SK-N-SH (cell line): ENCODE results near the gene WDR87. TPM values are rescaled to one million over a fixed set of nuclear protein-coding genes. Genes with fewer than 3 reads are reported as not detected.

Experiments
- CTCF ChIA-PET: fragments of 300-600, 350-600 bp; formaldehyde crosslinking; extraction: SDS; loops from one replicate; lab custom pipeline; 2021; lab: Yijun Ruan, JAX
- POLR2A ChIA-PET: fragments of 350-600 bp; sonication (Branson Sonifier 250); formaldehyde crosslinking; extraction: SDS; loops from one replicate; lab custom pipeline; 2020; ENCODE audit warnings: antibody characterized with exemption, inconsistent platforms; lab: Yijun Ruan, JAX
- DNase-seq: peaks from one replicate; pipeline ENCODE4 v3.0.0; 2012
- H2AFZ ChIP-seq: fragments of 200-600 bp; sonication (generic); 2 replicates; pipeline ENCODE4 v1.8.1; 2016; ENCODE audit warnings: antibody characterized with exemption, mild to moderate bottlenecking, low read depth
- H3F3A ChIP-seq: fragments of 200-600 bp; sonication (generic); replicated peaks from 2 replicates; pipeline ENCODE3; 2016; ENCODE audit warnings: antibody characterized with exemption, mild to moderate bottlenecking; ENCODE audit not compliant: insufficient read depth
- H3K27ac ChIP-seq, 2 experiments: fragments of 200-500 bp in 1 of 2; fragments of 200-600 bp in 1 of 2; sonication (Bioruptor generic) in 1 of 2; sonication (generic), shearing (Covaris generic) in 1 of 2; 2 replicates each; pipeline versions ENCODE4 v1.5.1 to v1.6.1; 2014 to 2016; ENCODE audit warnings: low read depth in 2 of 2, inconsistent platforms in 1 of 2, low read length in 1 of 2, mild to moderate bottlenecking in 1 of 2, mixed read lengths in 1 of 2
- H3K27me3 ChIP-seq: fragments of 200-600 bp; sonication (generic), shearing (Covaris generic); 2 replicates; pipeline ENCODE4 v1.6.1; 2016; ENCODE audit warnings: mixed run types; ENCODE audit not compliant: insufficient read depth
- H3K36me3 ChIP-seq, 2 experiments: fragments of 200-500 bp in 1 of 2; fragments of 200-600 bp in 1 of 2; sonication (Bioruptor generic) in 1 of 2; sonication (generic) in 1 of 2; replicated peaks in 1 of 2; 2 replicates each; pipeline versions ENCODE3 to v1.5.1; 2014 to 2016; ENCODE audit warnings: low read length in 1 of 2, mild to moderate bottlenecking in 1 of 2; ENCODE audit not compliant: insufficient read depth in 2 of 2, control insufficient read depth in 1 of 2
- H3K4me1 ChIP-seq, 2 experiments: fragments of 200-500 bp in 1 of 2; fragments of 200-600 bp in 1 of 2; sonication (Bioruptor generic) in 1 of 2; sonication (generic), shearing (Covaris generic) in 1 of 2; 2 replicates each; pipeline versions ENCODE4 v1.5.1 to v1.6.1; 2014 to 2016; ENCODE audit warnings: low read depth in 1 of 2, low read length in 1 of 2, mixed run types in 1 of 2; ENCODE audit not compliant: insufficient read depth in 2 of 2, control insufficient read depth in 1 of 2
- H3K4me2 ChIP-seq: fragments of 200-600 bp; sonication (generic), shearing (Covaris generic); 2 replicates; pipeline ENCODE4 v1.6.1; 2017; ENCODE audit warnings: mixed run types
- H3K4me3 ChIP-seq, 2 experiments: fragments of 200-500 bp in 1 of 2; fragments of 200-600 bp in 1 of 2; sonication (Bioruptor generic) in 1 of 2; sonication (generic), shearing (Covaris generic) in 1 of 2; 2 replicates each; pipeline versions ENCODE4 v1.5.1 to v1.8.1; 2014 to 2016; ENCODE audit warnings: low read depth in 2 of 2, inconsistent platforms in 1 of 2, low read length in 1 of 2, mild to moderate bottlenecking in 1 of 2, mixed read lengths in 1 of 2, moderate library complexity in 1 of 2
- H3K79me2 ChIP-seq: fragments of 200-600 bp; sonication (generic); 2 replicates; pipeline ENCODE4 v1.8.1; 2017; ENCODE audit warnings: mild to moderate bottlenecking; ENCODE audit not compliant: insufficient read depth
- H3K9ac ChIP-seq: fragments of 200-600 bp; sonication (generic); 2 replicates; pipeline ENCODE4 v1.6.1; 2017; ENCODE audit warnings: mixed run types
- H3K9me2 ChIP-seq: fragments of 200-600 bp; sonication (generic); 2 replicates; pipeline ENCODE4 v1.6.1; 2017; ENCODE audit warnings: mixed run types
- H3K9me3 ChIP-seq: fragments of 200-600 bp; sonication (generic); 2 replicates; pipeline ENCODE4 v1.6.1; 2017; ENCODE audit warnings: mixed run types, mild to moderate bottlenecking, moderate library complexity
- H4K20me1 ChIP-seq: fragments of 200-600 bp; sonication (generic); 2 replicates; pipeline ENCODE4 v1.6.1; 2017; ENCODE audit warnings: mild to moderate bottlenecking, mixed run types; ENCODE audit not compliant: insufficient read depth
- GABPA ChIP-seq: IDR thresholded peaks from 2 replicates; pipeline ENCODE4 v1.4.0; 2012; ENCODE audit warnings: low read depth, mild to moderate bottlenecking
- IRF3 ChIP-seq: fragments of 150-350 bp; IDR thresholded peaks from 2 replicates; pipeline ENCODE4 v1.6.1; 2016; ENCODE audit warnings: mild to moderate bottlenecking, low read depth, low read length
- JUND ChIP-seq: IDR thresholded peaks from 2 replicates; pipeline ENCODE4 v1.4.0; 2012
- PBX3 ChIP-seq: IDR thresholded peaks from 2 replicates; pipeline ENCODE4; 2012
- RAD21 ChIP-seq: IDR thresholded peaks from 2 replicates; pipeline ENCODE4 v1.6.1; 2012; ENCODE audit warnings: mild to moderate bottlenecking, low read length
- RXRA ChIP-seq: IDR thresholded peaks from 2 replicates; pipeline ENCODE4 v1.4.0; 2012; ENCODE audit warnings: low read depth, mild to moderate bottlenecking, borderline replicate concordance
- SMC3 ChIP-seq: IDR thresholded peaks from 2 replicates; pipeline ENCODE4 v1.6.1; 2012; ENCODE audit warnings: low read depth, low read length, improper control_type of control experiment
- TAF1 ChIP-seq: IDR thresholded peaks from 2 replicates; pipeline ENCODE4 v1.6.1; 2012; ENCODE audit warnings: low read depth, mild to moderate bottlenecking, low read length, moderate library complexity, borderline replicate concordance
- TEAD4 ChIP-seq: IDR thresholded peaks from 2 replicates; pipeline ENCODE4 v1.4.0; 2012; ENCODE audit warnings: mild to moderate bottlenecking, borderline replicate concordance; ENCODE audit not compliant: insufficient read depth
- USF1 ChIP-seq: IDR thresholded peaks from 2 replicates; pipeline ENCODE4 v1.4.0; 2012; ENCODE audit warnings: low read depth, borderline replicate concordance
- WGBS: methylation state at CpG from one replicate; pipeline ENCODE4 v1.1.6; 2017; ENCODE audit warnings: low lambda C conversion rate; 5-methylcytosine and 5-hydroxymethylcytosine counted together
- polyA plus RNA-seq, 3 experiments: library from polyadenylated mRNA; depleted of rRNA; stranded (reverse); fragments of >200 nt; gene quantifications; 2 replicates each; pipeline ENCODE4 v1.2.3, GENCODE V29; 2012

WDR87 gene
- polyA plus RNA-seq, 1 of the 3 experiments (the other 2 are of a cell fraction), result not detected

GRCh38 chr19:37941782-37942515 lies 35.6 kb upstream of the WDR87 start:
- Histone ChIP-seq H2AFZ (no peak overlapping the region), H3K79me2 (peaks cover 91% of the 10 kb centered on the region), H3K9me3 (no peaks in the 10 kb centered on the region), H3K36me3 (peaks cover 0 to 10% of the 10 kb centered on the region in 2 experiments), H3K4me2 (no peak overlapping the region), H3K27me3 (no peaks in the 10 kb centered on the region), H4K20me1 (no peaks in the 10 kb centered on the region), H3F3A (no peaks in the 10 kb centered on the region), H3K4me1 (no peaks in the 10 kb centered on the region), H3K9ac (no peak overlapping the region), H3K27ac (no peak overlapping the region), H3K9me2 (no peaks in the 10 kb centered on the region), H3K4me3 (no peak overlapping the region)
- WGBS, result 70% methylated on average over 12 of the region's 12 CpGs
- no peak for DNase-seq
- TF ChIP-seq USF1 (no peak), PBX3 (no peak), GABPA (no peak), TAF1 (no peak), IRF3 (no peak)
- CTCF ChIA-PET, result no interaction called here
- POLR2A ChIA-PET, result interaction anchor here (0.7 kb wide), 1 partner anchor 864 kb away, joined by 5 read pairs; the partner anchor contains the start of gene ZNF420

- Histone ChIP-seq H3K79me2 (peaks cover 89% of the 10 kb centered on the region), H3K27ac (no peak overlapping the region), H2AFZ (no peak overlapping the region), H3K9me2 (no peaks in the 10 kb centered on the region), H3K4me1 (peaks cover 10% of the 10 kb centered on the region in 2 experiments; a peak in 2 of 4 replicates), H4K20me1 (peaks cover 14% of the 10 kb centered on the region), H3K4me2 (no peak overlapping the region)
- 100% methylated on average over 1 of the region's 1 CpG for WGBS
- no peak for DNase-seq
- CTCF ChIA-PET, result no interaction called here
- POLR2A ChIA-PET, result no interaction called here
- no peak for TF ChIP-seq JUND
- TF ChIP-seq PBX3, result no peak
- TF ChIP-seq SMC3, result no peak
- TF ChIP-seq RXRA, result no peak
- TF ChIP-seq RAD21, result no peak
- TF ChIP-seq TEAD4, result no peak
- TF ChIP-seq, all 33 proteins: peak for 0
- H3K27me3 ChIP-seq, result no peaks in the 10 kb centered on the region
- H3K9ac ChIP-seq, result no peak overlapping the region
- no peak overlapping the region for H3K4me3 ChIP-seq
- H3F3A ChIP-seq, result peaks cover 12% of the 10 kb centered on the region
- H3K9me3 ChIP-seq, result peaks cover 6% of the 10 kb centered on the region; the same call in 1 of the 2 replicates
- peaks cover 0 to 22% of the 10 kb centered on the region in 2 experiments for H3K36me3 ChIP-seq
Observed at GRCh38 chr19:37938353-37938752, 32.0 kb upstream of the WDR87 start.
